Gastroesophageal sphincter (tissue), 3 donors: ENCODE measurements around the gene TMPRSS11D.

Experiments used
- CTCF ChIP-seq, 4 experiments: fragments of 200-600 bp in 2 of 4; fragments of 450-650 bp in 2 of 4; sonication (generic) in 1 of 4; IDR thresholded peaks; one replicate each; pipeline ENCODE4 v1.5.1; 2017 to 2019; ENCODE audit warnings: antibody characterized with exemption in 4 of 4, mild to moderate bottlenecking in 2 of 4, moderate library complexity in 2 of 4
- EP300 ChIP-seq: sonication (generic); formaldehyde crosslinking; IDR thresholded peaks from one replicate; pipeline ENCODE4 v1.6.1; 2017; ENCODE audit warnings: antibody characterized with exemption, mild to moderate bottlenecking

GRCh38 chr4:67891645-67892044 is 7.8 kb upstream of the TMPRSS11D start:
- TF ChIP-seq CTCF (IDR thresholded peaks at IDR 0.05) (no peak), EP300 (no peak)
